HepG2 (cell line): ENCODE data around the gene SLC7A10. TPM values are rescaled to one million over a fixed set of nuclear protein-coding genes. Genes with fewer than 3 reads are reported as not detected.

Experiments
- CC2D1A ChIP-seq: sonication (generic); formaldehyde crosslinking; IDR thresholded peaks from 2 replicates; pipeline ENCODE4 v1.8.1; 2023; ENCODE audit warnings: mild to moderate bottlenecking, missing genetic modification reagents
- CHD2 ChIP-seq: IDR thresholded peaks from 2 replicates; pipeline ENCODE4 v1.6.1; 2011; ENCODE audit warnings: low read depth, low read length, improper control_type of control experiment
- GFI1 ChIP-seq: sonication (generic); formaldehyde crosslinking; IDR thresholded peaks from 2 replicates; pipeline ENCODE4 v1.5.0; 2020; ENCODE audit warnings: missing genetic modification reagents, mild to moderate bottlenecking, borderline replicate concordance
- KAT7 ChIP-seq: IDR thresholded peaks from 2 replicates; pipeline ENCODE4 v1.6.1; 2018; ENCODE audit warnings: borderline replicate concordance, missing compliant biosample characterization
- MED1 ChIP-seq: sonication (generic); formaldehyde crosslinking; IDR thresholded peaks from 2 replicates; pipeline ENCODE4 v1.4.0; 2020; ENCODE audit warnings: missing genetic modification reagents
- MTA1 ChIP-seq: sonication (generic); formaldehyde crosslinking; IDR thresholded peaks from 2 replicates; pipeline ENCODE4 v1.4.0; 2020; ENCODE audit warnings: missing genetic modification reagents, mild to moderate bottlenecking, borderline replicate concordance
- NR3C1 ChIP-seq: sonication (generic); formaldehyde crosslinking; IDR thresholded peaks from 2 replicates; pipeline ENCODE4 v1.4.0; 2020; ENCODE audit warnings: missing genetic modification reagents
- PHF21A ChIP-seq: sonication (generic); formaldehyde crosslinking; IDR thresholded peaks from 2 replicates; pipeline ENCODE4 v1.5.0; 2020; ENCODE audit warnings: mild to moderate bottlenecking, missing genetic modification reagents
- SMYD3 ChIP-seq: sonication (generic); formaldehyde crosslinking; IDR thresholded peaks from 2 replicates; pipeline ENCODE4 v1.8.1; 2023; ENCODE audit warnings: mild to moderate bottlenecking, missing genetic modification reagents
- TBL1XR1 ChIP-seq: fragments of 150-350 bp; IDR thresholded peaks from 2 replicates; pipeline ENCODE4 v1.6.1; 2014; ENCODE audit warnings: borderline replicate concordance, low read length; ENCODE audit not compliant: partially characterized antibody
- TEAD3 ChIP-seq: optimal IDR thresholded peaks from 2 replicates; pipeline ENCODE3; 2016; ENCODE audit warnings: borderline replicate concordance
- YEATS4 ChIP-seq: sonication (generic); formaldehyde crosslinking; IDR thresholded peaks from 2 replicates; pipeline ENCODE4 v1.4.0; 2020; ENCODE audit warnings: missing genetic modification reagents, borderline replicate concordance
- ZFP36 ChIP-seq: fragments of 150-350 bp; IDR thresholded peaks from 2 replicates; pipeline ENCODE4 v1.6.1; 2018; ENCODE audit warnings: borderline replicate concordance, low read length, low read depth; ENCODE audit not compliant: partially characterized antibody
- ZNF124 ChIP-seq: sonication (generic); formaldehyde crosslinking; IDR thresholded peaks from 2 replicates; pipeline ENCODE4 v1.4.0; 2020; ENCODE audit warnings: missing genetic modification reagents
- ZNF224 ChIP-seq: sonication (generic); formaldehyde crosslinking; IDR thresholded peaks from 2 replicates; pipeline ENCODE4 v1.5.0; 2020; ENCODE audit warnings: mild to moderate bottlenecking, missing genetic modification reagents
- ZNF335 ChIP-seq: sonication (generic); formaldehyde crosslinking; IDR thresholded peaks from 2 replicates; pipeline ENCODE4 v1.4.0; 2020; ENCODE audit warnings: missing genetic modification reagents
- ZNF34 ChIP-seq: sonication (generic); formaldehyde crosslinking; IDR thresholded peaks from 2 replicates; pipeline ENCODE4 v1.4.0; 2020; ENCODE audit warnings: mild to moderate bottlenecking, missing genetic modification reagents, borderline replicate concordance
- ZNF432 ChIP-seq: sonication (generic); formaldehyde crosslinking; IDR thresholded peaks from 2 replicates; pipeline ENCODE4 v1.5.0; 2020; ENCODE audit warnings: missing genetic modification reagents, mild to moderate bottlenecking, borderline replicate concordance
- ZNF546 ChIP-seq: sonication (generic); formaldehyde crosslinking; conservative IDR thresholded peaks from 2 replicates; pipeline ENCODE4 v1.8.1; 2023; ENCODE audit warnings: mild to moderate bottlenecking, missing genetic modification reagents
- ZNF549 ChIP-seq: sonication (generic); formaldehyde crosslinking; IDR thresholded peaks from 2 replicates; pipeline ENCODE4 v1.5.0; 2020; ENCODE audit warnings: missing genetic modification reagents
- ZNF564 ChIP-seq: sonication (generic); formaldehyde crosslinking; IDR thresholded peaks from 2 replicates; pipeline ENCODE4 v1.8.1; 2023; ENCODE audit warnings: mild to moderate bottlenecking, missing genetic modification reagents
- ZNF616 ChIP-seq: sonication (generic); formaldehyde crosslinking; IDR thresholded peaks from 2 replicates; pipeline ENCODE4 v1.5.0; 2020; ENCODE audit warnings: low read depth, mild to moderate bottlenecking, missing genetic modification reagents
- ZNF761 ChIP-seq: sonication (generic); formaldehyde crosslinking; conservative IDR thresholded peaks from 2 replicates; pipeline ENCODE4 v1.4.0; 2020; ENCODE audit warnings: mild to moderate bottlenecking, missing genetic modification reagents
- ZNF792 ChIP-seq: IDR thresholded peaks from 2 replicates; pipeline ENCODE4 v1.6.1; 2016
- ZNF83 ChIP-seq: sonication (generic); formaldehyde crosslinking; IDR thresholded peaks from 2 replicates; pipeline ENCODE4 v1.4.0; 2020; ENCODE audit warnings: missing genetic modification reagents, mild to moderate bottlenecking, borderline replicate concordance
- polyA plus RNA-seq, 8 experiments: library from polyadenylated mRNA; depleted of rRNA in 3 of 8; stranded (reverse) in 7 of 8; unstranded in 1 of 8; fragments of >200 nt; fragmentation: Illumina TruSeq in 4 of 8; extraction: Trizol in 4 of 8; gene quantifications; 2 replicates each; pipeline versions ENCODE4 v1.2.1 to v1.2.3, GENCODE V29; 2011 to 2016; ENCODE audit warnings: low read depth in 4 of 8, missing spikeins in 1 of 8, mixed read lengths in 1 of 8; ENCODE audit not compliant: insufficient read depth in 1 of 8
- total RNA-seq, 5 experiments: library from RNA; depleted of rRNA; stranded (reverse); fragments of >200 nt; fragmentation: Illumina TruSeq; extraction: Trizol; gene quantifications; 2 replicates each; pipeline ENCODE4 v1.2.3, GENCODE V29; 2016; ENCODE audit warnings: low read depth in 1 of 5
- TF ChIP-seq, protein P1 (sequence below): IDR thresholded peaks from 2 replicates; pipeline ENCODE4 v1.6.1; 2016; ENCODE audit warnings: low read depth
- TF ChIP-seq, protein P2 (sequence below): sonication (generic); formaldehyde crosslinking; IDR thresholded peaks from 2 replicates; pipeline ENCODE4 v1.4.0; 2020; ENCODE audit warnings: mild to moderate bottlenecking, missing genetic modification reagents
- TF ChIP-seq, protein P3 (sequence below): sonication (generic); formaldehyde crosslinking; IDR thresholded peaks from 2 replicates; pipeline ENCODE4 v1.4.0; 2020; ENCODE audit warnings: missing genetic modification reagents, borderline replicate concordance

Gene SLC7A10
- total and polyA plus RNA-seq, 2 of the 13 experiments (the other 11 are each of a cell fraction or from before 2014, with no cell fraction given), result 1.1 to 2.2 TPM

- no peak for TF ChIP-seq ZNF432
- TF ChIP-seq TBL1XR1, result no peak
- TF ChIP-seq CC2D1A (CRISPR knock-in tag), result no peak
- TF ChIP-seq CHD2, result no peak
- no peak for TF ChIP-seq NR3C1
- TF ChIP-seq PHF21A (CRISPR knock-in tag), result peak; percentile 39; the same call in 1 of the 2 replicates
- no peak for TF ChIP-seq ZNF616 (CRISPR knock-in tag)
- TF ChIP-seq ZNF335 (CRISPR knock-in tag), result no peak
- TF ChIP-seq ZNF761, result 0 out of 2 replicates have a peak, but pooled peaks have one; percentile 64
- TF ChIP-seq YEATS4 (CRISPR knock-in tag), result peak; percentile 12; the same call in 1 of the 2 replicates
- TF ChIP-seq, protein P1, sequence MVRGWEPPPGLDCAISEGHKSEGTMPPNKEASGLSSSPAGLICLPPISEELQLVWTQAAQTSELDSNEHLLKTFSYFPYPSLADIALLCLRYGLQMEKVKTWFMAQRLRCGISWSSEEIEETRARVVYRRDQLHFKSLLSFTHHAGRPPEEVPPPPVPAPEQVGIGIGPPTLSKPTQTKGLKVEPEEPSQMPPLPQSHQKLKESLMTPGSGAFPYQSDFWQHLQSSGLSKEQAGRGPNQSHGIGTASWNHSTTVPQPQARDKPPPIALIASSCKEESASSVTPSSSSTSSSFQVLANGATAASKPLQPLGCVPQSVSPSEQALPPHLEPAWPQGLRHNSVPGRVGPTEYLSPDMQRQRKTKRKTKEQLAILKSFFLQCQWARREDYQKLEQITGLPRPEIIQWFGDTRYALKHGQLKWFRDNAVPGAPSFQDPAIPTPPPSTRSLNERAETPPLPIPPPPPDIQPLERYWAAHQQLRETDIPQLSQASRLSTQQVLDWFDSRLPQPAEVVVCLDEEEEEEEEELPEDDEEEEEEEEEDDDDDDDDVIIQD (CRISPR knock-in tag), result no peak
- TF ChIP-seq ZNF792, result no peak
- peak; percentile 58 for TF ChIP-seq TEAD3 (CRISPR knock-in tag)
- no peak for TF ChIP-seq SMYD3
- no peak for TF ChIP-seq ZNF224
- TF ChIP-seq ZNF564 (CRISPR knock-in tag), result no peak
- TF ChIP-seq MED1 (CRISPR knock-in tag), result no peak
- TF ChIP-seq MTA1 (CRISPR knock-in tag), result peak; percentile 96
- no peak for TF ChIP-seq ZFP36
- no peak for TF ChIP-seq ZNF83
- no peak for TF ChIP-seq ZNF549
- peak; percentile 24; the same call in 1 of the 2 replicates for TF ChIP-seq ZNF546 (CRISPR knock-in tag)
- no peak for TF ChIP-seq ZNF124 (CRISPR knock-in tag)
- peak; percentile 0; the same call in 1 of the 2 replicates for TF ChIP-seq GFI1
- TF ChIP-seq, protein P2, sequence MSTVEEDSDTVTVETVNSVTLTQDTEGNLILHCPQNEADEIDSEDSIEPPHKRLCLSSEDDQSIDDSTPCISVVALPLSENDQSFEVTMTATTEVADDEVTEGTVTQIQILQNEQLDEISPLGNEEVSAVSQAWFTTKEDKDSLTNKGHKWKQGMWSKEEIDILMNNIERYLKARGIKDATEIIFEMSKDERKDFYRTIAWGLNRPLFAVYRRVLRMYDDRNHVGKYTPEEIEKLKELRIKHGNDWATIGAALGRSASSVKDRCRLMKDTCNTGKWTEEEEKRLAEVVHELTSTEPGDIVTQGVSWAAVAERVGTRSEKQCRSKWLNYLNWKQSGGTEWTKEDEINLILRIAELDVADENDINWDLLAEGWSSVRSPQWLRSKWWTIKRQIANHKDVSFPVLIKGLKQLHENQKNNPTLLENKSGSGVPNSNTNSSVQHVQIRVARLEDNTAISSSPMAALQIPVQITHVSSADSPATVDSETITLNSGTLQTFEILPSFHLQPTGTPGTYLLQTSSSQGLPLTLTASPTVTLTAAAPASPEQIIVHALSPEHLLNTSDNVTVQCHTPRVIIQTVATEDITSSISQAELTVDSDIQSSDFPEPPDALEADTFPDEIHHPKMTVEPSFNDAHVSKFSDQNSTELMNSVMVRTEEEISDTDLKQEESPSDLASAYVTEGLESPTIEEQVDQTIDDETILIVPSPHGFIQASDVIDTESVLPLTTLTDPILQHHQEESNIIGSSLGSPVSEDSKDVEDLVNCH (CRISPR knock-in tag), result no peak
- TF ChIP-seq, protein P3, sequence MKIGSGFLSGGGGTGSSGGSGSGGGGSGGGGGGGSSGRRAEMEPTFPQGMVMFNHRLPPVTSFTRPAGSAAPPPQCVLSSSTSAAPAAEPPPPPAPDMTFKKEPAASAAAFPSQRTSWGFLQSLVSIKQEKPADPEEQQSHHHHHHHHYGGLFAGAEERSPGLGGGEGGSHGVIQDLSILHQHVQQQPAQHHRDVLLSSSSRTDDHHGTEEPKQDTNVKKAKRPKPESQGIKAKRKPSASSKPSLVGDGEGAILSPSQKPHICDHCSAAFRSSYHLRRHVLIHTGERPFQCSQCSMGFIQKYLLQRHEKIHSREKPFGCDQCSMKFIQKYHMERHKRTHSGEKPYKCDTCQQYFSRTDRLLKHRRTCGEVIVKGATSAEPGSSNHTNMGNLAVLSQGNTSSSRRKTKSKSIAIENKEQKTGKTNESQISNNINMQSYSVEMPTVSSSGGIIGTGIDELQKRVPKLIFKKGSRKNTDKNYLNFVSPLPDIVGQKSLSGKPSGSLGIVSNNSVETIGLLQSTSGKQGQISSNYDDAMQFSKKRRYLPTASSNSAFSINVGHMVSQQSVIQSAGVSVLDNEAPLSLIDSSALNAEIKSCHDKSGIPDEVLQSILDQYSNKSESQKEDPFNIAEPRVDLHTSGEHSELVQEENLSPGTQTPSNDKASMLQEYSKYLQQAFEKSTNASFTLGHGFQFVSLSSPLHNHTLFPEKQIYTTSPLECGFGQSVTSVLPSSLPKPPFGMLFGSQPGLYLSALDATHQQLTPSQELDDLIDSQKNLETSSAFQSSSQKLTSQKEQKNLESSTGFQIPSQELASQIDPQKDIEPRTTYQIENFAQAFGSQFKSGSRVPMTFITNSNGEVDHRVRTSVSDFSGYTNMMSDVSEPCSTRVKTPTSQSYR (CRISPR knock-in tag), result no peak
- no peak for TF ChIP-seq KAT7 (CRISPR knock-in tag)
- TF ChIP-seq ZNF34 (CRISPR knock-in tag), result no peak
Observed at GRCh38 chr19:33248553-33248953, 22.9 kb upstream of the SLC7A10 start (continued).
